Esophagus muscularis mucosa (tissue), 4 donors: ENCODE measurements around the gene MRPL48.

Source experiments
- CTCF ChIP-seq, 3 experiments: fragments of 200-600 bp in 2 of 3; fragments of 450-650 bp in 1 of 3; sonication (generic) in 2 of 3; IDR thresholded peaks; one replicate each; pipeline ENCODE4 v1.5.1; 2017 to 2019; ENCODE audit warnings: antibody characterized with exemption in 3 of 3, mild to moderate bottlenecking in 2 of 3, moderate library complexity in 1 of 3
- EP300 ChIP-seq: sonication (generic); formaldehyde crosslinking; IDR thresholded peaks from one replicate; pipeline ENCODE4 v1.6.1; 2017; ENCODE audit warnings: antibody characterized with exemption
- POLR2A ChIP-seq: fragments of 450-650 bp; IDR thresholded peaks from one replicate; pipeline ENCODE4 v1.6.1; 2017; ENCODE audit warnings: antibody characterized with exemption, moderate library complexity, mild to moderate bottlenecking, low read depth
- POLR2AphosphoS5 ChIP-seq, 2 donors: sonication (generic); formaldehyde crosslinking; IDR thresholded peaks; one replicate each; pipeline ENCODE4 v1.6.1; 2017; ENCODE audit warnings: antibody characterized with exemption in 2 of 2

- TF ChIP-seq CTCF (IDR thresholded peaks at IDR 0.05) (no peak), POLR2A (no peak), POLR2AphosphoS5 (IDR thresholded peaks at IDR 0.05) (no peak), EP300 (no peak)
These were observed 85.2 kb downstream of the MRPL48 start for GRCh38 chr11:73872749-73873357.
